Testis (tissue), 2 donors: ENCODE measurements around the gene MYO1B.

Experiments
- CTCF ChIP-seq, 3 experiments: fragments of 450-650 bp in 2 of 3; fragments of 200-600 bp in 1 of 3; sonication (generic) in 1 of 3; IDR thresholded peaks; one replicate each; pipeline ENCODE4 v1.5.1; 2016 to 2019; ENCODE audit warnings: antibody characterized with exemption in 3 of 3, mild to moderate bottlenecking in 2 of 3, moderate library complexity in 1 of 3
- POLR2A ChIP-seq: fragments of 450-650 bp; IDR thresholded peaks from one replicate; pipeline ENCODE4 v1.6.1; 2017; ENCODE audit warnings: antibody characterized with exemption, mild to moderate bottlenecking, moderate library complexity

- TF ChIP-seq CTCF (IDR thresholded peaks at IDR 0.05) (no peak), POLR2A (no peak)
Observed at GRCh38 chr2:191321861-191322662, 76.9 kb downstream of the MYO1B start.
